Activated naive CD4-positive, alpha-beta T cell treated with anti-CD3 and anti-CD28 coated beads for 36 hours (primary cell): Measurements from ENCODE around the gene PPP2R5C. TPM values are rescaled to one million over a fixed set of nuclear protein-coding genes. Genes with fewer than 3 reads are reported as not detected.
A peak's percentile ranks its signal among the peaks of the same experiment; 100 is the strongest.

Experiments used
- CTCF ChIA-PET: fragments of 350-600 bp; sonication (Branson Sonifier 250); formaldehyde crosslinking; loops from one replicate; lab custom pipeline; 2021; ENCODE audit warnings: antibody characterized with exemption; lab: Charles Lee
- DNase-seq: peaks from one replicate; pipeline ENCODE4 v3.0.0-alpha.2; 2020
- H3K27ac Mint-ChIP-seq: one replicate; pipeline ENCODE4 v1.8.0; 2021; ENCODE audit warnings: mild to moderate bottlenecking, mixed read lengths
- H3K27me3 Mint-ChIP-seq: one replicate; pipeline ENCODE4 v1.8.0; 2021; ENCODE audit warnings: low read depth, mixed read lengths
- H3K36me3 Mint-ChIP-seq: one replicate; pipeline ENCODE4 v1.8.0; 2021; ENCODE audit warnings: low read depth, mixed read lengths
- H3K4me1 Mint-ChIP-seq: one replicate; pipeline ENCODE4 v1.8.0; 2021; ENCODE audit warnings: low read depth, mixed read lengths
- H3K4me3 Mint-ChIP-seq: one replicate; pipeline ENCODE4 v1.8.0; 2021; ENCODE audit warnings: mild to moderate bottlenecking, moderate library complexity, mixed read lengths
- H3K9me3 Mint-ChIP-seq: one replicate; pipeline ENCODE4 v1.8.0; 2021; ENCODE audit warnings: mixed read lengths
- intact Hi-C: fragments of 100-400 bp; cut with micrococcal nuclease; formaldehyde crosslinking; loops from one replicate; pipeline ENCODE4 v1.15.1; 2023
- total RNA-seq, 2 experiments: library from RNA; stranded (reverse); gene quantifications; one replicate each; pipeline ENCODE4 v1.2.3, GENCODE V29; 2021

Gene PPP2R5C
- total RNA-seq, 2 experiments from 2014 or later, result 280 to 294 TPM

DNA sequence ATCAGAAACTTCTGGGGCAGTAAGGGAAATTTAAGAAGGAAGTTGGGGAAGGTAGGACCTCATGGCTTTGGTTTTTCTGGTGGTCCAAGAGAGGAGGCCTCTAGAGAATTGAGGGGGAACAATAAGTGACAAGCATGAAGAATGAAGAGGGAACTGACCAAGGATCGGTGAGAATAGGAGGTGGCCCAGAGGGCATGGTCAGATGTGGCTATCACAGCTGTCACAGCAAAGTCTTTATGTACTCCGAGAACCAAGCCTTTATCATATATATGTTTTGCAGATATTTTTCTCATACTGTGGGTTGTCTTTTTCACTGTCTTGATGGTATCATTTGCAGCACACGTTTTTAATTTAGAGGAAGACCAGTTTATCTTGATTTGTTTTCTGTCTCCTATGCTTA is 64.3 kb downstream of the PPP2R5C start:
- DNase-seq, result no peak
- H3K27me3 Mint-ChIP-seq, result no peaks in the 10 kb centered on the region
- CTCF ChIA-PET, result interaction anchor here (1.3 to 2.6 kb wide), 4 partner anchors 11 to 55 kb away, joined by 5 to 9 read pairs (median 6); no protein-coding TSS in a partner anchor
- H3K27ac Mint-ChIP-seq, result peak overlapping the region; percentile 98
- H3K9me3 Mint-ChIP-seq, result no peaks in the 10 kb centered on the region
- H3K4me1 Mint-ChIP-seq, result peaks cover 89% of the 10 kb centered on the region
- peaks cover 36% of the 10 kb centered on the region for H3K36me3 Mint-ChIP-seq
- intact Hi-C loops, result loop anchor here (2.0 kb wide), 3 partner anchors 123 to 261 kb away; partner anchors contain the start of genes DYNC1H1 and HSP90AA1
- H3K4me3 Mint-ChIP-seq, result peak overlapping the region; percentile 70

DNA sequence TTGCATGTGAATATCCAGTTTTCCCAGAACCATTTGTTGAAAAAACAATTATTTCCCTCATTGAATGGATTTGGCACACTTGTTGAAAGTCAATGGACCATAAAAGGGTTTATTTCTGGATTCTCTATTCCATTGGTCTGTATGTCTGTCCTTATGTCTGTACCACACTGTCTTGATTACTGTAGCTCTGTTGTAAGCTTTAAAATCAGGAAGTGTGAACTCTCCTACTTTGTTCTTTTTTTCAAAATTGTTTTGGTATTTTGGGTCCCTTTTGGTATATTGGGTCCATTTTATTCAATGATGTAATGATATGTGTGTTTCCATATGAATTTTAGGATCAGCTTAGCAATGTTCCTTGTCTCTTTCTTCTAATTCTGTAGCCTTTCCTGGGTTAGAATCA is 64.8 kb downstream of the PPP2R5C start:
- DNase-seq, result no peak
- Mint-ChIP-seq H3K27me3 (no peaks in the 10 kb centered on the region), H3K4me3 (no peak overlapping the region), H3K27ac (peak overlapping the region; percentile 98), H3K4me1 (peaks cover 90% of the 10 kb centered on the region), H3K9me3 (no peaks in the 10 kb centered on the region), H3K36me3 (peaks cover 34% of the 10 kb centered on the region)
- intact Hi-C loops, result no loop called here
- CTCF ChIA-PET, result interaction anchor here (1.3 to 2.6 kb wide), 3 partner anchors 12 to 55 kb away, joined by 5 to 9 read pairs (median 7); no protein-coding TSS in a partner anchor

- CTCF ChIA-PET, result interaction anchor here (1.0 to 2.6 kb wide), 3 partner anchors 13 to 56 kb away, joined by 4 to 9 read pairs (median 7); no protein-coding TSS in a partner anchor
- no peak overlapping the region for H3K4me3 Mint-ChIP-seq
- H3K36me3 Mint-ChIP-seq, result peaks cover 32% of the 10 kb centered on the region
- DNase-seq, result no peak
- H3K27me3 Mint-ChIP-seq, result no peaks in the 10 kb centered on the region
- H3K9me3 Mint-ChIP-seq, result no peaks in the 10 kb centered on the region
- intact Hi-C loops, result no loop called here
- H3K4me1 Mint-ChIP-seq, result peaks cover 89% of the 10 kb centered on the region
- peak overlapping the region; percentile 75 for H3K27ac Mint-ChIP-seq
Observed at GRCh38 chr14:101827286-101827685, 65.8 kb downstream of the PPP2R5C start.

- H3K4me1 Mint-ChIP-seq, result peaks cover 89% of the 10 kb centered on the region
- peaks cover 36% of the 10 kb centered on the region for H3K36me3 Mint-ChIP-seq
- H3K27me3 Mint-ChIP-seq, result no peaks in the 10 kb centered on the region
- DNase-seq, result no peak
- no peak overlapping the region for H3K4me3 Mint-ChIP-seq
- CTCF ChIA-PET, result interaction anchor here (1.0 to 3.6 kb wide), 2 partner anchors 16 to 57 kb away, joined by 4 to 12 read pairs; no protein-coding TSS in a partner anchor
- H3K9me3 Mint-ChIP-seq, result no peaks in the 10 kb centered on the region
- peak overlapping the region; percentile 75 for H3K27ac Mint-ChIP-seq
- intact Hi-C loops, result no loop called here
Observed at GRCh38 chr14:101828046-101828445, 66.5 kb downstream of the PPP2R5C start.

DNA sequence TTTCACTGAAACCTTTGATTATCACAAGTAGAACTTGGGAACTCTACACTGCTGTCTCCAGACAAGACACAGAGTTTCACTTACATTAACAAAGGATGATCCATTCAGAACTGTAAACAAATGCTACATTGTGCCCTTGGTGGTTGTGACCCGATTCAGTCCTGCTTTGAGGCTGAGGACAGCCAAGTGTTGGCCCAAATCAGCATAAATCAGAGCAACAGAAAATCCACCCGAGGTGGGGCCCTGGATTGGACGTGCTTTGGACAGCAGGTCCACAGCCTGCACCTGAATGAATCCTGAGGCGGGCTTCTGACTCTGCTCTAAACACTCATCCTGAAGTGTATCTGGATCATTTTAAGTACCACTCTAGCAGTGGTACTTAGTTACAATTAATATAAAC is 68.8 kb downstream of the PPP2R5C start:
- H3K27ac Mint-ChIP-seq, result peak overlapping the region; percentile 80
- H3K9me3 Mint-ChIP-seq, result no peaks in the 10 kb centered on the region
- H3K27me3 Mint-ChIP-seq, result no peaks in the 10 kb centered on the region
- no peak for DNase-seq
- H3K4me1 Mint-ChIP-seq, result peaks cover 90% of the 10 kb centered on the region
- intact Hi-C loops, result no loop called here
- CTCF ChIA-PET, result interaction anchor here (0.9 to 3.6 kb wide), 3 partner anchors 18 to 59 kb away, joined by 3 to 12 read pairs (median 3); no protein-coding TSS in a partner anchor
- peaks cover 28% of the 10 kb centered on the region for H3K36me3 Mint-ChIP-seq
- H3K4me3 Mint-ChIP-seq, result no peak overlapping the region

GRCh38 chr14:101833045-101833444 is 71.5 kb downstream of the PPP2R5C start:
- intact Hi-C loops, result no loop called here
- H3K27ac Mint-ChIP-seq, result peak overlapping the region; percentile 69
- H3K4me1 Mint-ChIP-seq, result peaks cover 86% of the 10 kb centered on the region
- peaks cover 13% of the 10 kb centered on the region for H3K36me3 Mint-ChIP-seq
- no peak for DNase-seq
- H3K27me3 Mint-ChIP-seq, result no peaks in the 10 kb centered on the region
- CTCF ChIA-PET, result interaction anchor here (1.3 kb wide), 1 partner anchor 127 kb away, joined by 3 read pairs; no protein-coding TSS in a partner anchor
- H3K4me3 Mint-ChIP-seq, result no peak overlapping the region
- H3K9me3 Mint-ChIP-seq, result no peaks in the 10 kb centered on the region

- no peak for DNase-seq
- H3K27me3 Mint-ChIP-seq, result no peaks in the 10 kb centered on the region
- peaks cover 87% of the 10 kb centered on the region for H3K4me1 Mint-ChIP-seq
- intact Hi-C loops, result no loop called here
- peak overlapping the region; percentile 39 for H3K27ac Mint-ChIP-seq
- no peaks in the 10 kb centered on the region for H3K9me3 Mint-ChIP-seq
- CTCF ChIA-PET, result no interaction called here
- H3K36me3 Mint-ChIP-seq, result peaks cover 14% of the 10 kb centered on the region
- no peak overlapping the region for H3K4me3 Mint-ChIP-seq
Observed at GRCh38 chr14:101834397-101834796, 72.9 kb downstream of the PPP2R5C start.

GRCh38 chr14:101834800-101835547 is 73.5 kb downstream of the PPP2R5C start:
- CTCF ChIA-PET, result no interaction called here
- peak overlapping the region; percentile 48 for H3K27ac Mint-ChIP-seq
- peaks cover 86% of the 10 kb centered on the region for H3K4me1 Mint-ChIP-seq
- H3K9me3 Mint-ChIP-seq, result no peaks in the 10 kb centered on the region
- H3K4me3 Mint-ChIP-seq, result no peak overlapping the region
- H3K36me3 Mint-ChIP-seq, result peaks cover 9% of the 10 kb centered on the region
- no peaks in the 10 kb centered on the region for H3K27me3 Mint-ChIP-seq
- intact Hi-C loops, result no loop called here
- DNase-seq, result no peak

GRCh38 chr14:101835566-101835965 is 74.1 kb downstream of the PPP2R5C start:
- H3K27ac Mint-ChIP-seq, result peak overlapping the region; percentile 48

GRCh38 chr14:101836135-101836534 is 74.6 kb downstream of the PPP2R5C start:
- peaks cover 87% of the 10 kb centered on the region for H3K4me1 Mint-ChIP-seq
- peaks cover 11% of the 10 kb centered on the region for H3K36me3 Mint-ChIP-seq
- intact Hi-C loops, result no loop called here
- CTCF ChIA-PET, result interaction anchor here (1.0 to 1.5 kb wide), 4 partner anchors 9 to 67 kb away, joined by 3 to 6 read pairs (median 4); no protein-coding TSS in a partner anchor
- no peaks in the 10 kb centered on the region for H3K27me3 Mint-ChIP-seq
- DNase-seq, result no peak
- no peak overlapping the region for H3K4me3 Mint-ChIP-seq
- H3K27ac Mint-ChIP-seq, result peak overlapping the region; percentile 28
- H3K9me3 Mint-ChIP-seq, result no peaks in the 10 kb centered on the region

More at GRCh38 chr14:101835566-101835965, 74.1 kb downstream of the PPP2R5C start:
- no peak overlapping the region for H3K4me3 Mint-ChIP-seq
- peaks cover 11% of the 10 kb centered on the region for H3K36me3 Mint-ChIP-seq
- intact Hi-C loops, result no loop called here
- DNase-seq, result no peak
- H3K4me1 Mint-ChIP-seq, result peaks cover 86% of the 10 kb centered on the region
- no peaks in the 10 kb centered on the region for H3K27me3 Mint-ChIP-seq
- CTCF ChIA-PET, result interaction anchor here (1.0 to 1.1 kb wide), 2 partner anchors 65 to 67 kb away, joined by 4 to 6 read pairs; no protein-coding TSS in a partner anchor
- H3K9me3 Mint-ChIP-seq, result no peaks in the 10 kb centered on the region

DNA sequence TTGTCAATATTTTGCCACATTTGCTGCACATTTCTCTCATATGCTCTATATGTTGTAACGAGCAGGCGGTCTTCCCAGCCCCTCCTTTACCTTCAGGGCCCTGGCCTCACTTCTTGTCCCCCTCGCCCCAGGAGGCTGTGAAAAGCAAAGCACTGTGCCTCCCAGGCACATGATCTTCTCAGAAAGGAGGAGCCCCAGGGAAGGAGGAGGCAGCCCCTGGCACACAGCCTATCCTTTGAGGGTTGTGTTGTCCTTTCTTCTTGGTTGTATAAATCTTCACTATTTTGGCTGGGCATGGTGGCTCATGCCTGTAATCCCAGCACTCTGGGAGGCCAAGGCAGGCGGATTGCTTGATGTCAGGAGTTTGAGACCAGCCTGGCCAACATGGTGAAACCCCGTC is 77.0 kb downstream of the PPP2R5C start:
- Mint-ChIP-seq H3K9me3 (no peaks in the 10 kb centered on the region), H3K36me3 (peaks cover 4% of the 10 kb centered on the region), H3K27me3 (no peaks in the 10 kb centered on the region), H3K27ac (peak overlapping the region; percentile 68), H3K4me3 (no peak overlapping the region), H3K4me1 (peaks cover 84% of the 10 kb centered on the region)
- DNase-seq, result peak; percentile 29
- intact Hi-C loops, result no loop called here
- CTCF ChIA-PET, result interaction anchor here (0.7 kb wide), 1 partner anchor 31 kb away, joined by 4 read pairs; no protein-coding TSS in a partner anchor

DNA sequence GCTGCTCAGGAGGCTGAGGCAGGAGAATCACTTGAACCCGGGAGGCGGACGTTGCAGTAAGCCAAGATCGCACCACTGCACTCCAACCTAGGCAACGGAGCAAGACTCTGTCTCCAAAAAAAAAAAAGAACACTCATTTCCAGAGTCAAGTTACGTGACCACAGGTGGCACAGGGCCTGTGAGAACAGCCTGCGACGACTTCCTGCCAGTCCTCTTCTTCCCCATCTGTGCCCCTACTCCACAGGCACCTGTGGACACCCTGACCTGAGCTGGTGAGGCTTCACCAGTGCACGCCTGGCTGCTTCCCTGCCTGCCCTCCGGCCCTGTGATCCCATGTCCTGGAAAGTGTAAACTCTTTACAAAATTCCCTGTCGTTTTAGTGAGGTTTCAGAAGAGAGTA is 77.7 kb downstream of the PPP2R5C start:
- CTCF ChIA-PET, result interaction anchor here (0.6 to 0.7 kb wide), 2 partner anchors 30 to 62 kb away, joined by 4 to 5 read pairs; no protein-coding TSS in a partner anchor
- Mint-ChIP-seq H3K27me3 (no peaks in the 10 kb centered on the region), H3K27ac (peak overlapping the region; percentile 77), H3K4me1 (peaks cover 86% of the 10 kb centered on the region), H3K4me3 (peak overlapping the region; percentile 39), H3K9me3 (no peaks in the 10 kb centered on the region), H3K36me3 (peaks cover 9% of the 10 kb centered on the region)
- peak; percentile 73 for DNase-seq
- intact Hi-C loops, result loop anchor here (1.0 kb wide), 3 partner anchors 16 to 132 kb away; no protein-coding TSS in a partner anchor
